ENCODE measurements around the gene NIPA2. TPM values are rescaled to one million over a fixed set of nuclear protein-coding genes. Genes with fewer than 3 reads are reported as not detected.

The NIPA2 gene
- total and polyA plus RNA-seq, 2 of the 8 experiments (the other 6 are each of a cell fraction or from before 2014, with no cell fraction given), result 38.5 to 81.7 TPM

- TF ChIP-seq ZNF274 (IDR thresholded peaks at IDR 0.05; ENCODE audit: borderline replicate concordance, extremely low read depth, low read length) (no peak), SIX5 (IDR thresholded peaks at IDR 0.05; ENCODE audit: low read depth, low read length) (no peak), JUND (IDR thresholded peaks at IDR 0.05; ENCODE audit: low read length) (no peak), POLR2AphosphoS5 (IDR thresholded peaks at IDR 0.05; ENCODE audit: low read depth, low read length) (no peak)
- TF ChIP-seq, protein P1, sequence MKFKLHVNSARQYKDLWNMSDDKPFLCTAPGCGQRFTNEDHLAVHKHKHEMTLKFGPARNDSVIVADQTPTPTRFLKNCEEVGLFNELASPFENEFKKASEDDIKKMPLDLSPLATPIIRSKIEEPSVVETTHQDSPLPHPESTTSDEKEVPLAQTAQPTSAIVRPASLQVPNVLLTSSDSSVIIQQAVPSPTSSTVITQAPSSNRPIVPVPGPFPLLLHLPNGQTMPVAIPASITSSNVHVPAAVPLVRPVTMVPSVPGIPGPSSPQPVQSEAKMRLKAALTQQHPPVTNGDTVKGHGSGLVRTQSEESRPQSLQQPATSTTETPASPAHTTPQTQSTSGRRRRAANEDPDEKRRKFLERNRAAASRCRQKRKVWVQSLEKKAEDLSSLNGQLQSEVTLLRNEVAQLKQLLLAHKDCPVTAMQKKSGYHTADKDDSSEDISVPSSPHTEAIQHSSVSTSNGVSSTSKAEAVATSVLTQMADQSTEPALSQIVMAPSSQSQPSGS (IDR thresholded peaks at IDR 0.05; ENCODE audit: low read length), result no peak
These were observed 79.1 kb downstream of the NIPA2 start (continued) for GRCh38 chr15:22917556-22917955.

Other genes with a start within 250 kb of the NIPA2 start
- 10.1 and 12.3 TPM in 2 replicates for gene NIPA1, start 52.0 kb upstream of the NIPA2 start, total RNA-seq (2021; fragmentation: NEBNext Ultra II Directional; extraction: Animal tissue kit (Norgen Biotek cat#: 25700))
- 8.1 and 10.3 TPM in 2 replicates for gene NIPA1, start 52.0 kb upstream of the NIPA2 start, polyA plus RNA-seq (2011; rRNA removed)
- gene CYFIP1, start 141.7 kb downstream of the NIPA2 start, total RNA-seq (2021; fragmentation: NEBNext Ultra II Directional; extraction: Animal tissue kit (Norgen Biotek cat#: 25700)), result 81.7 and 82.2 TPM in 2 replicates
- 38.6 and 49.8 TPM in 2 replicates for gene CYFIP1, start 141.7 kb downstream of the NIPA2 start, polyA plus RNA-seq (2011; rRNA removed)
- gene TUBGCP5, start 200.9 kb downstream of the NIPA2 start, total RNA-seq (2021; fragmentation: NEBNext Ultra II Directional; extraction: Animal tissue kit (Norgen Biotek cat#: 25700)), result 12.5 and 12.7 TPM in 2 replicates
- gene TUBGCP5, start 200.9 kb downstream of the NIPA2 start, polyA plus RNA-seq (2011; rRNA removed), result 5.4 and 6.3 TPM in 2 replicates

Measured in H1 (cell line).